ENCODE measurements around the gene ERBB2. TPM values are rescaled to one million over a fixed set of nuclear protein-coding genes. Genes with fewer than 3 reads are reported as not detected.

The ERBB2 gene
- total and polyA plus RNA-seq, 2 of the 4 experiments (the other 2 are of a cell fraction), result 28.7 to 33.3 TPM

DNA sequence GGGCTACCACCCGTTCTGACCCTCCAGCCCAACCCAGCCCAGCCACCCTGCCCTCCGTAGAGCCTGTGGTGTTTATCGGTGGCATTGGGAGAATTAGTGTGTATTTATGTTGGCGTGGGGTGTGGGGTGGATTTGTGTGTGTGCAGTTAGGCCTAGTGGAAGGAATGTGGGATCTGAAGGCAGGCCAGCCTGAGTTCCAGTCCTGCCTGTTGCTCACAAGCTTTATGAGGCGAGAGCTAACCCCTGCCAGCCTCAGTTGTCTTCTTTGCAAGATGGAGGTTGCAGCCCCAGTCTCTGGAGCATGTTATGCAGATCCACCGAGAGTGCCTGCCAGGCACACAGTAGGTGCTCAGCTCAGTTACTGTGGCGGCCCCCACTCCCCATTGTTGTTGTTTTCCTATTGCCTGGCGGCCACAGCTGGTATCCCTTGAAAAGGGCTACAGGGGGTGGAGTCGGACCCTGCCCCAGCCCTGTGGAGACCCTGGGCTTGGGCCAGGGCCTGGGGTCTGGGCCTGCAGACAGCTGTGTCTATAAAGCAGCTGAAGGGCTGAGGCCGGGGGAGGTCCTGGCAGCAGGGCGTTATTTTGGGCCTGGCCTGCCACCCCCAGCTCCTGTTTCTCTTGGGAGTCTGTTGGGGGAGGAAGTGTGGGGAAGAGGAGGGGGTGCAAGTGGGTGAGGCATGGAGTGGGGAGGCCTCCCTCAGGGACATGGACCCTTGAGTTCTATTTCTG lies 5.1 kb downstream of the ERBB2 start:
- Histone ChIP-seq H3K4me2 (ENCODE audit: low read depth, low read length) (no peak overlapping the region), H4K20me1 (ENCODE audit: insufficient read depth, low read length) (peaks cover 55% of the 10 kb centered on the region), H3K18ac (ENCODE audit: low read depth, low read length) (no peak overlapping the region), H3K4me3 (ENCODE audit: insufficient read depth, low read depth, low read length) (no peak overlapping the region), H3K4ac (ENCODE audit: low read depth, low read length) (no peak overlapping the region), H2BK5ac (ENCODE audit: low read depth, low read length, poor library complexity, severe bottlenecking) (no peak overlapping the region), H2AK5ac (ENCODE audit: low read depth, low read length) (no peak overlapping the region), H3K9me3 (ENCODE audit: control insufficient read depth, insufficient read depth, low read length) (no peaks in the 10 kb centered on the region), H3K23ac (ENCODE audit: low read depth, low read length) (no peak overlapping the region), H3K4me1 (ENCODE audit: control insufficient read depth, insufficient read depth, low read length) (peaks cover 19% of the 10 kb centered on the region), H2AK9ac (replicated peaks; ENCODE audit: low read depth, low read length, poor library complexity) (no peak overlapping the region), H3K9me1 (ENCODE audit: insufficient read depth, low read length) (peaks cover 20% of the 10 kb centered on the region), H4K5ac (ENCODE audit: low read depth, low read length) (no peak overlapping the region), H2BK15ac (ENCODE audit: low read depth, low read length) (no peak overlapping the region), H2AFZ (replicated peaks; ENCODE audit: low read length, poor library complexity) (no peak overlapping the region), H3K36me3 (ENCODE audit: control insufficient read depth, insufficient read depth, low read length) (peaks cover 27% of the 10 kb centered on the region), H2BK120ac (ENCODE audit: low read depth, low read length) (no peak overlapping the region), H3K27ac (ENCODE audit: insufficient read depth, low read length) (no peak overlapping the region), H3K56ac (ENCODE audit: extremely low read depth, insufficient read depth, low read length) (no peak overlapping the region), H4K91ac (ENCODE audit: insufficient read depth, low read depth, low read length) (no peak overlapping the region), H3K9ac (ENCODE audit: low read depth, low read length) (no peak overlapping the region), H2BK20ac (ENCODE audit: low read depth, low read length) (no peak overlapping the region), H3K27me3 (ENCODE audit: control insufficient read depth, insufficient read depth, low read length) (no peaks in the 10 kb centered on the region), H3K14ac (replicated peaks; ENCODE audit: low read depth, low read length) (no peak overlapping the region), H3K79me1 (ENCODE audit: low read depth in 1 of 2, low read length in 2 of 2) (peaks cover 0 to 68% of the 10 kb centered on the region in 2 experiments; a peak in 3 of 4 replicates), H4K8ac (ENCODE audit: low read depth in 2 of 2, low read length in 2 of 2) (no peak overlapping the region)
- ChIA-PET POLR2A (ENCODE audit: unreplicated experiment) (no interaction called here), CTCF (interaction anchor here (0.6 to 1.1 kb wide), 2 partner anchors 17 to 76 kb away, joined by 3 to 5 read pairs; partner anchors contain the start of gene PGAP3)
- 100% methylated on average over 1 of the region's 11 CpGs; no CpG with 5 or more reads in 1 of the 2 experiments for WGBS, 2 experiments (ENCODE audit: extremely low coverage in 2 of 2, insufficient read length in 1 of 2)
- DNase-seq (peak; percentile 50), ATAC-seq (ENCODE audit: low read depth) (peak; percentile 16; the same call in 1 of the 2 replicates)
- dilution Hi-C loops (cut with HindIII; ENCODE audit: low sequenced_read_pairs, unreplicated experiment) (no loop called here), in situ Hi-C loops (cut with MboI; ENCODE audit: low sequenced_read_pairs) (no loop called here), intact Hi-C loops (cut with micrococcal nuclease) (no loop called here)
- TF ChIP-seq, protein P1, sequence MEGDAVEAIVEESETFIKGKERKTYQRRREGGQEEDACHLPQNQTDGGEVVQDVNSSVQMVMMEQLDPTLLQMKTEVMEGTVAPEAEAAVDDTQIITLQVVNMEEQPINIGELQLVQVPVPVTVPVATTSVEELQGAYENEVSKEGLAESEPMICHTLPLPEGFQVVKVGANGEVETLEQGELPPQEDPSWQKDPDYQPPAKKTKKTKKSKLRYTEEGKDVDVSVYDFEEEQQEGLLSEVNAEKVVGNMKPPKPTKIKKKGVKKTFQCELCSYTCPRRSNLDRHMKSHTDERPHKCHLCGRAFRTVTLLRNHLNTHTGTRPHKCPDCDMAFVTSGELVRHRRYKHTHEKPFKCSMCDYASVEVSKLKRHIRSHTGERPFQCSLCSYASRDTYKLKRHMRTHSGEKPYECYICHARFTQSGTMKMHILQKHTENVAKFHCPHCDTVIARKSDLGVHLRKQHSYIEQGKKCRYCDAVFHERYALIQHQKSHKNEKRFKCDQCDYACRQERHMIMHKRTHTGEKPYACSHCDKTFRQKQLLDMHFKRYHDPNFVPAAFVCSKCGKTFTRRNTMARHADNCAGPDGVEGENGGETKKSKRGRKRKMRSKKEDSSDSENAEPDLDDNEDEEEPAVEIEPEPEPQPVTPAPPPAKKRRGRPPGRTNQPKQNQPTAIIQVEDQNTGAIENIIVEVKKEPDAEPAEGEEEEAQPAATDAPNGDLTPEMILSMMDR (conservative IDR thresholded peaks at IDR 0.05; ENCODE audit: low read depth, low read length), result peak; percentile 58
- TF ChIP-seq SMC3 (IDR thresholded peaks at IDR 0.05; ENCODE audit: low read depth, low read length), result no peak
- no TSS peak for BruUV-seq (replicated peaks)

Measured in IMR-90 (cell line).